HG02571 (cell line): ENCODE measurements around the gene PUM1.
"Not testable (repeated sequence)": the region's sequence is repeated elsewhere in the genome, so short reads cannot be mapped to it uniquely, and the experiment has no call there.

Experiments used
- ATAC-seq: cut with Tn5 transposase; IDR thresholded peaks from one replicate; pipeline ENCODE4 v1.9.1; 2021; ENCODE audit warnings: mild to moderate bottlenecking, moderate library complexity; ENCODE audit not compliant: unreplicated experiment

The PUM1 gene, protein sequence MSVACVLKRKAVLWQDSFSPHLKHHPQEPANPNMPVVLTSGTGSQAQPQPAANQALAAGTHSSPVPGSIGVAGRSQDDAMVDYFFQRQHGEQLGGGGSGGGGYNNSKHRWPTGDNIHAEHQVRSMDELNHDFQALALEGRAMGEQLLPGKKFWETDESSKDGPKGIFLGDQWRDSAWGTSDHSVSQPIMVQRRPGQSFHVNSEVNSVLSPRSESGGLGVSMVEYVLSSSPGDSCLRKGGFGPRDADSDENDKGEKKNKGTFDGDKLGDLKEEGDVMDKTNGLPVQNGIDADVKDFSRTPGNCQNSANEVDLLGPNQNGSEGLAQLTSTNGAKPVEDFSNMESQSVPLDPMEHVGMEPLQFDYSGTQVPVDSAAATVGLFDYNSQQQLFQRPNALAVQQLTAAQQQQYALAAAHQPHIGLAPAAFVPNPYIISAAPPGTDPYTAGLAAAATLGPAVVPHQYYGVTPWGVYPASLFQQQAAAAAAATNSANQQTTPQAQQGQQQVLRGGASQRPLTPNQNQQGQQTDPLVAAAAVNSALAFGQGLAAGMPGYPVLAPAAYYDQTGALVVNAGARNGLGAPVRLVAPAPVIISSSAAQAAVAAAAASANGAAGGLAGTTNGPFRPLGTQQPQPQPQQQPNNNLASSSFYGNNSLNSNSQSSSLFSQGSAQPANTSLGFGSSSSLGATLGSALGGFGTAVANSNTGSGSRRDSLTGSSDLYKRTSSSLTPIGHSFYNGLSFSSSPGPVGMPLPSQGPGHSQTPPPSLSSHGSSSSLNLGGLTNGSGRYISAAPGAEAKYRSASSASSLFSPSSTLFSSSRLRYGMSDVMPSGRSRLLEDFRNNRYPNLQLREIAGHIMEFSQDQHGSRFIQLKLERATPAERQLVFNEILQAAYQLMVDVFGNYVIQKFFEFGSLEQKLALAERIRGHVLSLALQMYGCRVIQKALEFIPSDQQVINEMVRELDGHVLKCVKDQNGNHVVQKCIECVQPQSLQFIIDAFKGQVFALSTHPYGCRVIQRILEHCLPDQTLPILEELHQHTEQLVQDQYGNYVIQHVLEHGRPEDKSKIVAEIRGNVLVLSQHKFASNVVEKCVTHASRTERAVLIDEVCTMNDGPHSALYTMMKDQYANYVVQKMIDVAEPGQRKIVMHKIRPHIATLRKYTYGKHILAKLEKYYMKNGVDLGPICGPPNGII

DNA sequence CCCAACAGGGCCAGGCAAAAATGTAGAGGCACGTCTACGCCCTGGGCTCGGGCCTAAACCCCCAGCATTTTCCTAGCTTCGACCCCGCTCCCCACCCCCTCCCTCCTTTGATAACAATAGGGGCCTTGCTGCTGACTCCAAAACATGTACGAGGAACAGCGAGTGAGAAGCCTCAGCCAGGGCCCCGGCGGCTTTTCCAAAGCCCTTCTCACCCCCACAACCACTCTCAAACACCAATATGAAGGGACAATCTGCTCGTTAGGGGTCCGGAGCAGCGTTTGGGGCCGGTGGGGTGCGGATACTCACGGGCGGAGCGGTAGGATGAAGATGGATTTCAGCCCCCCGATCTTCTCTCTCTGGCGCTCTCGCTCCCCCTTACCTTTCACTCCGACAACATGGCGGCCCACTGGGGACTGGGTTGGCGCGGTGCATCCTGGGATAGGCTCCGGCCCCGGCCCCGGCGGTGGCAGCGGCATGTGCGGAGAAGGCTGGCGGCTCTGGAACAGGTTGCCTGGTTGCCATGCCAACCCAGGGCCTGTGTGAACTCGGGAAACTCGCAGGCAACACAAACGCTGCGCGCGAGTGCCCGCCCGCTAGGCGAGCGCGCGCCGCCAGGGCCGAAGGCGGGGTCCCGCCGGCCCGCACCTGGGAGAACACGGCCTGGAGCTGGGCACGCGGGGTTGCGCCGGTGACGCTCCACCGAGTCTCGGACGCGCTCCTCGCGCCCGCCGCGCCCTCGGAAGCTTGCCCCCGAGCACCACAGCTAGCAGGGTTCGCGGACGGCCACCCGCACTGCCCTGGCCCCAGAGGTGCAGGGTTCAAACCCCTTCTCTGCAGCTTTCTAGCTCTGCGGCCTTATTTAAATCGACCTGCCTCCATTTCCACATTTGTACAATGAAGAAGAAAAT, at the start of gene PUM1:
TSS of gene PUM1 (minus strand) at position 408 of the 908 bp plus-strand sequence. CDS start 6,151 bp downstream, outside the sequence.
- ATAC-seq, result peak; percentile 95

DNA sequence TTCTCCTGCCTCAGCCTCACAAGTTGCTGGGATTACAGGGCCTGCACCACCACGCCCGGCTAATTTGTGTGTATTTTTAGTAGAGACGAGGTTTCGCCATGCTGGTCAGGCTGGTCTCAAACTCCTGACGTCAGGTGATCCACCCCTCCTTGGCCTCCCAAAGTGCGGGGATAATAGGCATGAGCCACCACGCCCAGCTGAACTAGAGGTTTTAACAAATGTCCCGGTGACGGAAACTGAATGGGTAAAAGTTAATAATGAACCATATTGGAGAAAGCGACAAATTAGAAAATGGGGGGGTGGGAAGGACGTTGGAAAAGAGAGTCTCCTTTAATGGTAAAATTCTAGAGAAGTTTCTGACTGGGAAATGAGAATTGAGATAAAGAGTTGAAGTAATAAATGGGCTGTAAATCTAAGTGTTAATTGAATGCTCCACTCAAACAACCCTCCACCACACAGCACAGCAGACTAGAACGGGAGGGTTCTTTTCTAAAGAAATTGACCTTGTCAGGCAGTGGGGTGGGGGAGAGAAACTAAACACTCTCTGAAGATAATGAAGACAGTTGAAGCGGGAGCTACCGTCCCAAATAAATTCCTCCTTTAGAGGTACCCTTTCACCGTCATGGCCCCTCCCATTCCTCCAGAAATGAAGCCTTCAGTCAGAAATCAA, 46.9 kb upstream of the PUM1 start:
- ATAC-seq, result no peak

DNA sequence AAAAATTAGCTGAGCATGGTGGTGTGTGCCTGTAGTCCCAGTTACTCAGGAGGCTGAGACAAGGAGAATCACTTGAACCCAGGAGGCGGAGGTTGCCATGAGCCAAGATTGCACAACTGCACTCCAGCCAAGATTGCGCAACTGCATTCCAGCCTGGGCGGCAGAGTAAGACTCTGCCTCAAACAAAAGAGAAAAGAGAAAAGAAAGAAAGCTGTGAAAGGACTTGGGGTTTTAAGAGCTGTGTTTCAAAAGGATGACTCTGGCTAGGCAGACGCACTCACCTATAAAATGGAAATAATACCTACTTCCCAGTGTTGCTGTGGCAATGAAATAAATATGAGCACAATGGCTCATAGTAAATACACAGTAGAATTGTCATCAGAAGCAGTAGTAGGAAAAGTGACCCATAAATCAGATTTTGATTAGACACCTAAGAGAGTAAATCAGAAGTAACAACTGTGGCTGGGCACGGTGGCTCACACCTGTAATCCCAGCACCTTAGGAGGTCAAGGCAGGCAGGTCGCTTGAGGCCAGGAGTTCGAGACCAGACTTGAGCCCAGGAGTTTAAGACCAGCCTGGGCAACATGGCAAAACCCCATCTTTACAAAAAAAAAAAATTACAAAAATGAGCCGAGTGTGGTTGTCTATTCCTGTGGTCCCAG, 45.9 kb upstream of the PUM1 start:
- ATAC-seq, result no peak

DNA sequence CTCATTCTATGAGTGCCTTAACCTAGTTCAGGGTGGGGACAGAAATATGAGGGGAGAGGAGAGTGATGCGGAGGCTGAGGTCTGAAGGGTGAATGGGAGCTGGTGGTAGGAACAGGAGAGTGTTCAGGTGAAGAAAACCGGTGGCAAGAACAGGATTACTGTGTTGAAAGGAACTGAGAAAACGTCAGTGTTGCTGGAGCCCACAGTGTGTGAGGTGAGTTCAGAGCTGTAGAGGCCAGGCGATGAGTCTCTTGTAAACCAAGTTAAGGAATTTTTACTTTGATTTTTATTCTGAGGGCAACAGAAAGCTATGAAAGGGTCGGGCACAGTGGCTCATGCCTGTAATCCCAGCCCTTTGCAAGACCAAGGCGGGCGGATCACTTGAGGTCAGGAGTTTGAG, 45.3 kb upstream of the PUM1 start:
- no peak for ATAC-seq

DNA sequence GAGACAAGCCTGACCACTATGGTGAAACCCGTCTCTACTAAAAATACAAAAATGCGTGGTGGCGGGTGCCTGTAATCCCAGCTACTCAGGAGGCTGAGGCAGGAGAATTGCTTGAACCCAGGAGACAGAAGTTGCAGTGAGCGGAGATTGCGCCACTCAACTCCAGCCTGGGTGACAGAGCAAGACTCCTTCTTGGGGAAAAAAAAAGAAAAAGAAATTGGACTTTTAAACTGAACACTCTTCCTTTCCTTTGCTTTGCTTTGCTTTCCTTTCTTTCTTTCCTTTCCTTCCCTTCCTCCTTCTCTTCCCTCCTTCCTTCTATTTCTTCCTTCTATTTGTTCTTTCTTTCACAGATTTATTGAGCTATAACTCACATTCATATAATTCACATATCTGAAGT, 43.3 kb upstream of the PUM1 start:
- ATAC-seq, result no peak

DNA sequence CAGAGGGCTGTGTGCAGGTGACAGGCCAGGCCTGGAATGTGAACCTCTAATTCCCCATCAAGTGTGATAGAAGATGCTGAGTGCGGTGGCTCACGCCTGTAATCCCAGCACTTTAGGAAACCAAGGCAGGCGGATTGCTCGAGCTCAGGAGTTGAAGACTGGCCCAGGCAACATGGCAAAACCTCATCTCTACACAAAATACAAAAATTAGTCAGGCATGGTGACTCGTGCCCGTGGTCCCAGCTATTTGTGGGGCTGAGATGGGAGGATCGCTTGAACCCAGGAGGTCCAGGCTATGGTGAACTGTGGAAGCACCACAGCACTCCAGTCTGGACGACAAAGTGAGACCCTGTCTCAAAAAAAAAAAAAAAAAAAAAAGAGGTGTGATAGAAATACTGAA, 40.1 kb upstream of the PUM1 start:
- ATAC-seq, result no peak

DNA sequence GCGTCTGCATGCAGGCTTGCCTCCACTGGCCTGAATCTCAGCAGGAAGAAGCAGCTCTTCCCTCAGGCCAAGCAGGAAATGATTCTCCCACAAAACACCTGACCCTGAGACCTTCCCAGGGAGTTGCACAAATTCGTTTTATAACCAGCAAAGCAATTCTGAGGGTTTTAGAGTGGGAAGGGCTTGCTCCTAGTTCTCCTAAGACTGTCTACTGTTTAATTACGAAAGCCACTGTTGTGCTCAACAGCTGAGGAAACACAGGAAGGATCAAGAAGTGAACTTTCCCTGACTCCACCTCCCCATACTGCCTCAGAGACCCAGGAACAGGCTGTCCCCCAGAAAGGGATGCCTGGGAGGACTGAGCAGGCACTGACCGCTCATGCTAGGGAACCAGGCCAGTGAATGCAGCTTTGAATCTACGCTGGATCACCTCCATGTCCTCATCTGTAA, 37.0 kb upstream of the PUM1 start:
- ATAC-seq, result no peak

DNA sequence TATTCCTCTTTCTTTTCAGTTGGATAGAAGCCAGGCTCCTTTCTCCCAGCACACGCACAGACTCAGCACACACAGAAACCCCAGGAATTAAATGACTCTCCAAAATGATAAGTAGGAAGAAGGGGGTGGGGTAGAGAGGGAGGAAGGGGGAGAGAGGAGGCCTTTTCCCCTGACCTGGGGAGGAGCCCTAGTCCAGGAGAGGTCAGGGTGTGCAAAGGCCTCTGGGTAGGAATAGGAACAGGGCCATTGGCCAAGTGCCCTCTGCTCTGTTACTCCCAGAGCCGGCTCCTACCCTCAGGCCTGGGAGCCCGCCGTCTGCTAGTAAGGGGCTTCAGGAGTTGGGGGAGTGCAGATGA, 35.6 kb upstream of the PUM1 start:
- ATAC-seq, result no peak

DNA sequence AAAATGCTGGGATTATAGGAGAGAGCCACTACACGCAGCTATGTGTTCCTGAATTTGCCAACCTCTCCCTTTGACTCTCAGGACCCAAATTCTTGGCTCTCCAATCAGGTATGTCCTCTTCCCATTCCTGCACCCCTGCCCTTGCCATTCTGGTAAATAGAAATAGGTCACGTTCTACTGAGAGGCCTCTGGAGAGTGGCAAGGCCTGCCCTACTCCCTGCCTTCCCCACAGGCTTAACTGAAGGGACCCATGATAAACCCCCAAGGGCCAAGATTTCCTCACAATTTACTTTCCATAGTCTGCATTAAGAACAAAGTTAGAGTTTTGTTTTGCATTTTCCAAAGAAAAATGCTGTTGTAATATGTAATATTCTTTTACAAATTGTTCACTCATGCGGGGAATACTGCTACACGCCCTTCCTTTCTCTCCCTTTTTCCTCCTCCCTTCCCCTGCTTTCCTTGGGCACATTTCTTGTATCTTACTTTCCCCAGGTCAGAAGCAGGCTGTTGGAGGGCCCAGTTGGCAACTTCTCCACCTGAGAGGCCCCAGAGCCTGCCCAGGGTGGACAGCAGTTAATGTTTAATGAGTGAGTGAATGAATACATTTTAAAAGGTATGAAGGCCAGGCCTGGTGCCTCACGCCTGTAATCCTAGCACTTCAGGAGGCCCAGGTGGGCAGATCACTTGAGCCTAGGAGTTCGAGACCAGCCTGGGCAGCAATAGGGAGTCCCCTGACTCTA, 33.9 kb upstream of the PUM1 start:
- ATAC-seq, result no peak

DNA sequence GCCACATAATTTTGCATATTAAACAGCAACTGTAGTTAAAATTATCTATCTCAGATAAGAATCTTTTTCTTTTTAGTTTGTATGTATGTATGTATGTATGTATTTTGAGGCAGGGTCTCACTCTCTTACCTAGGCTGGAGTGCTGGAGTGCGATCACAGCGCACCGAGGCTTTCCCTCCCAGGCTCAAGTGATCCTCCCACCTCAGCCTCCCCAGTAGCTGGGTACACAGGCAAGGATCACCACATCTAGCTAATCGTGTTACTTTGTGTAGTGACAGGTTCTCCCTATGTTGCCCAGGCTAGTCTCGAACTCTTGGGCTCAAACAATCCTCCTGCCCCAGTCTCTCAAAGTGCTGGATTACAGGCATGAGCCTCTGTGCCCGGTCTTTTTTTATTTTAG, 30.5 kb upstream of the PUM1 start:
- no peak for ATAC-seq

DNA sequence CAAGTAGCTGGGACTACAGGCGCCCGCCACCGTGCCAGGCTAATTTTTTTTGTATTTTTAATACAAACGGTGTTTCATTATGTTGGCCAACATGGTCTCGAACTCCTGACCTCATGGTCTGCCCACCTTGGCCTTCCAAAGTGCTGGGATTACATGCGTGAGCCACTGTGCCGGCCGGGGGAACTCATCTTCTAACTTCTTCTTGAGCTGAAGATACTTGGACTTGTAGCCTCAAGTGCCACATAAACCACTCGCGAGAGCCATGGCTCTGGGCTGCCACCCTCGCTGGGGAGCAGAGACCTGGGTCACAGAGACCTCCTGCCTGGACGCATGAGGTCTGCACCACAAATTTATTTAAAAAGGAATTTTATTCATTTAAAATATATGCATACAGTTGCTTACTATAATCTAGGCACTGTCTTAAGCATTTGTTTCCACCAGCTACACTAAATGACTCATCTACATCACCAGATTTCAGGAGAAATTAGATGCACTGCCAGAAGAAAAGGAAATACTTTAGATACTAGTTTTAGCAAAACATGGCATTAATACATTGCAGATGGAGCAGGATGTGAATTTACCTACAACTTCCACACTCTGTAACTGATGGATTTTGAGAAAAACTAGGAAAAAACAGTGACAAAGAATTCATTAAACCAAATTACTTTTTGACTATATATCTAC, 29.9 kb upstream of the PUM1 start:
- no peak for ATAC-seq

DNA sequence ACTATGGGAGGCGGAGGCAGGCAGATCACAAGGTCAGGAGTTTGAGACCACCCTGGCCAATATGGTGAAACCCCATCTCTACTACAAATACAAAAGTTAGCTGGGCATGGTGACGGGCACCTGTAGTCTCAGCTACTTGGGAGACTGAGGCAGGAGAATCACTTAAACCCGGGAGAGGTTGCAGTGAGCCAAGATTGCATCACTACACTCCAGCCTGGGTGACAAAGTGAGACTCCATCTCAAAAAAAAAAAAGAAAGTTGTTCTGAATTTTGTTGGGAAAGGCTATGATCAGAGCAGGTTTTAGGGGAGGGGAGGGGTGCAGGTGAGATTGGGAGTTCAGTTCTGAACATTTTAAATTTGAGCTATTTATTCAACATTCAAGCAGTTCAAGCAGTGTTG, 22.6 kb upstream of the PUM1 start:
- not testable (repeated sequence) for ATAC-seq

DNA sequence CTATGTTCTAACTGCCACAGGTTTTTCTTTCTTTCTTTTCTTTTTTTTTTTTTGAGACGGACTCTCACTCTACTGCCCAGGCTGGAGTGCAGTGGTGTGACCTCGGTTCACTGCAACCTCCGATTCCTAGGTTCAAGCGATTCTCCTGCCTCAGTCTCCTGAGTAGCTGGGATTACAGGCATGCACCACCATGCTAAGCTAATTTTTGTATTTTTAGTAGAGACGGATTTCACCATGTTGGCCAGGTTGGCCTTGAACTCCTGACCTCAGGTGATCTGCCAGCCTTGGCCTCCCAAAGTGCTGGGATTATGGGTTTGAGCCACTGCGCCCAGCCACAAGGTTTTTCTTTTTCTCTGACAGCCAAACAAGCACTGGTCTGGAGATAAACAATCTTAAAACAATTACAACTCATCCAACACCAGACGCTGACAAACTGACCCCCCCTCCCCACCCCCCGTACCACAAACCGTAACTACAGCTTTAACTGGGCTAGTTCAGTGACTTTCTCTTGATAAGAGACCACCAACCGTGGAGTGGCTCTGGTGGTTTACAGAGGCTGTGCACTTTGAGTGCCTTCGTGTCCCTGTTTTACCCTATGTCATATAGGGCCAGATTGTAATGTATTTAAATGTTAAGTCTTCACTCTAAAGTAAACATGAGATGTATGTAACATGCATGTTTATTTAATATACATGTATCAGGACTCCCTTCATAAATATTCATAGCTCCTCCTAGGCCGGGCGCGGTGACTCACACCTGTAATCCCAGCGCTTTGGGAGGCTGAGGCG, 19.5 kb upstream of the PUM1 start:
- no peak for ATAC-seq

DNA sequence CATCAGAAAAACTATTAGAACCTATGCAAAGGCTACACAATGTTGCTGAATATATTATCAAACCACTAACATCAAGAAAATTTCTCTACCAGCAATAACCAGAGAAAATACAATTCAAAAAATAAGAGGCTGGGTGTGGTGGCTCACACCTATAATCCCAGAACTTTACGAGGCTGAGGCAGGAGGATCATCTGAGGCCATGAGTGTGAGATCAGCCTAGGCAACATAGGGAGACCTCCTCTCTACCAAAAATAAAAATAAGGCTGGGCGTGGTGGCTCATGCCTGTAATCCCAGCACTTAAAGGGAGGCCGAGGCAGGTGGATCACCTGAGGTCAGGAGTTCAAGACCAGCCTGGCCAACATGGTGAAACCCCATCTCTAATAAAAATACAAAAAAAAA, 16.9 kb upstream of the PUM1 start:
- ATAC-seq, result no peak

DNA sequence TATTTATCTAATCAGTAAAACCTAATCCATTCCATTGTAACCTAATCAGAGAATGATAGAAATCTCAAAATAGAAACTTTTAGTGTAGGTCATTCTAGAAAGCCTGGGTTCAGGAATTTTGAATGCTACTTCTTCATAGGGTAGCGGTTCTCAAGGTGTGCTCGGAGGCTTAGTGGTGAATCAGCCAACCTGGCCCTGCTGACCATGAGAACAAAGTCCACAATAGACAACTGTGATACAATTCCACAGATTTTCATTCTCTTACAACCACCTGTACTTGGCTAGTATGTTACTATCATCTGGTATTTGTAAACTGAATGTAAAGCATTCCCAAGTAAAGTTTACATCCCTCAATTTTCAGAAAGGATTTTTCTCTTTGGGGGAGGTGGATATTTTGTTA, 7.5 kb upstream of the PUM1 start:
- no peak for ATAC-seq

DNA sequence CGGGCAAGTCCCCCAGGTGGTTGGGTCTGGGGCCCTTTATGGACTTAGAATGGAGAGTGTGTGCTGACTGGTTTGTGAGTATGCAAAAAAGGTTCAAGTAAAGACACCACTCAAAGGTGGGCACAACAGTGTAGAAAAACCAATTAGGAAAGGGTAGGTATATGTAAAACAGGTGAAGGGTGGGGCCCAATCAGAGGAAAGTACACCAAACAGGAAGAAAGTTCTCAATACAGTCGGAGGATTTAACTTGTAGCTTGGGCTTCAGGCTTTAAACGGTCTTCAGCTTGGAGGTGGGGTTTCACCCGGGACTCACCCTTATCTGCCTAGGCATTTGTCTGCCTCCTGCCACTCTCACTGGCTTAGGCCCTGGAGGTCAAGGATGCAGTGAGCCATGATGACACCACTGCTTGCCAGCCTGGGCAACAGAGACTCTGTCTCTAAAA, 6.8 kb upstream of the PUM1 start:
- no peak for ATAC-seq

DNA sequence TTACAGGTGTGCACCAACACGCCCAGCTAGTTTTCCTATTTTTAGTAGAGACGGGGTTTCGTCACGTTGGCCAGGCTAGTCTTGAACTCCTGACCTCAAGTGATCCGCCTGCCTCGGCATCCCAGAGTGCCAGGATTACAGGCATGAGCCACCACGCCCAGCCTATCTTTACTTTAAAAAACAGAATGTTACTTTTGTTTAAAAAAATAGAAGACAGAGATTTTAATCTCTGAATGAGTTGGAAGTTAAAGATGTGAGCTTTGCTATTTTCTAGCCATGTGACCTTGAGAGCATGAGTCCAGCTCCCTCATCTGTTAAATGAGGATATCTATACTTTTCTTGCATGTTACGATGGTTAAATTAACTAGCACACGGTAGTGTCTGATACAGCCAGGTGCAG, 3.9 kb upstream of the PUM1 start:
- ATAC-seq, result no peak
